Renal cortical epithelial cell (primary cell): ENCODE measurements around the gene LRRC8C. TPM values are rescaled to one million over a fixed set of nuclear protein-coding genes. Genes with fewer than 3 reads are reported as not detected.
"Not testable (repeated sequence)": the region's sequence is repeated elsewhere in the genome, so short reads cannot be mapped to it uniquely, and the experiment has no call there.

ENCODE experiments used
- DNase-seq: peaks from one replicate; pipeline ENCODE4 v3.0.0-alpha.2; 2011; ENCODE audit warnings: low read depth
- total RNA-seq: library from RNA; depleted of rRNA; stranded (reverse); fragments of >200 nt; gene quantifications from 2 replicates; pipeline ENCODE4 v1.2.3, GENCODE V29; 2014

LRRC8C gene
- 2.6 and 5.7 TPM in 2 replicates for total RNA-seq

DNA sequence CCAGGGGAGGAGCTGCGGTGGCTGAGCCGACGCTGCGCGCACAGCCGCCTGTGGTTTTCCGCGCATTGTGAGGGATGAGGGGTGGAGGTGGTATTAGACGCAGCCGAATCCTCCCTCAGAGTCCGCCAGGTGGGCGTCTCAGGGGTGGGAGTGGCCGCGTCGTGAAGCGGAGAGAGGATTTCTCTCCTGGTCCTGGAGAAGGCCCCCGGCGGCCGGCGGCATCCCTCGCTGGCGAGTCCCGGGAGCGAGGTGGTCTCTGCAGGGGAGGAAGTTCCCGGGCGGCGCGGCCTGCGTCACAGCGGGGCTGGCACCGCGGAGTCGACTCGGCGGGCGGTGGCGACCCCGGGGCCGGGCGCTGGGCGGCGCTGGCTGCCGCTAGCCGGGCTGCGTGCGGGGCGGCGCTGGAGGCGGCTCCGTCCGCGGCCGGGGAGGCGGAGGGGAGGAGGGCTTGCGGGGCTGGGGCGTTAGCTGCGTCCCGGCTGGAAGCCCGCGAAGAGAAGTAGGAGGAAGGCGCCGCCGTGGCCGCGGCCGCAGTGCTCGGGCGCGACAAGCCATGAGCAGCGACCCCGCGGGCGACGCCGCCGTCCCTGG is at the start of gene LRRC8C:
TSS of gene LRRC8C (plus strand) at position 464 of the 591 bp plus-strand sequence. CDS start 53,354 bp downstream, outside the sequence.
- DNase-seq = no peak

GRCh38 chr1:89584211-89584610 is 48.7 kb upstream of the LRRC8C start:
- DNase-seq = no peak

GRCh38 chr1:89584781-89585180 is 48.1 kb upstream of the LRRC8C start:
- no peak for DNase-seq

- DNase-seq = peak; percentile 70
Measured at GRCh38 chr1:89587729-89588161, 45.2 kb upstream of the LRRC8C start.

DNA sequence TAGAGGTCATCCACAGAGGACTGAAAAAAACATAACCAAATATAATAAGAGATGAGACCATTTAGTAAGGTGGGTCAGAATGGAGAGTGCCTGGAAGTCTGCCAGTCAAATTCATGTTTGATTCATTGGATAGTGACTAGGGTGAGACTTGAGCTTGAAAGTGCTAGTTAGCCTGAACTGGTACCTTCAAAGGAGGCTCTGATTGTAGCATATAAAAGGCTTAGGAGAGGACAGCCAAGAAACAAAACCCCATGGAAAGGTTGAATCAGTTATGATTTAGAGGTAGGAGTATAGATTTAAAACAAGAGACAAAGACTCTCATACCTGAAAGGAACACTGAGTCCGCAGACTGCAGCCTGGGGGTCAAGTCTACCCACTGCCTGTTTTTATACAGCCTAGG is 44.4 kb upstream of the LRRC8C start:
- DNase-seq = no peak

GRCh38 chr1:89589515-89589914 is 43.4 kb upstream of the LRRC8C start:
- no peak for DNase-seq

GRCh38 chr1:89590341-89591080 is 42.4 kb upstream of the LRRC8C start:
- no peak for DNase-seq

- DNase-seq = not testable (repeated sequence)
Measured at GRCh38 chr1:89592861-89593302, 40.0 kb upstream of the LRRC8C start.

GRCh38 chr1:89594096-89594740 is 38.7 kb upstream of the LRRC8C start:
- no peak for DNase-seq

DNA sequence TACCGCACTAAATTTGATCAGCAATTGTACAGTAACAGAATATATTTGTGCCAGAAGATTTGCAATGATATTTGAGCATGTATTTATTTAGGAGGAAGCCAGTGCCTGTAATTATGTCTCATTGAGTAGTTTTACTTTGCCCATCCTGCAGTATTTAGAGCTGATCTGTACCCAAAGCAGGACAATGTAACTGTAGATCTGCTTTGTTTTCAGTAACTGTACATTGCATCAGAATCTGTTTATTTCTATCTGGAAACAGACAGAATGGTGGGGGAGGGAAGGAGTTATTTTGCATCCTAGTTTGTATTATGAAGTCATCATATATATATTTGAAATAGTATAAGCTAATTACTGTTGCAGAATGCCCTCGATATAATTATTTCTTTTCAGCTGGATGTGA is 36.2 kb upstream of the LRRC8C start:
- no peak for DNase-seq

DNA sequence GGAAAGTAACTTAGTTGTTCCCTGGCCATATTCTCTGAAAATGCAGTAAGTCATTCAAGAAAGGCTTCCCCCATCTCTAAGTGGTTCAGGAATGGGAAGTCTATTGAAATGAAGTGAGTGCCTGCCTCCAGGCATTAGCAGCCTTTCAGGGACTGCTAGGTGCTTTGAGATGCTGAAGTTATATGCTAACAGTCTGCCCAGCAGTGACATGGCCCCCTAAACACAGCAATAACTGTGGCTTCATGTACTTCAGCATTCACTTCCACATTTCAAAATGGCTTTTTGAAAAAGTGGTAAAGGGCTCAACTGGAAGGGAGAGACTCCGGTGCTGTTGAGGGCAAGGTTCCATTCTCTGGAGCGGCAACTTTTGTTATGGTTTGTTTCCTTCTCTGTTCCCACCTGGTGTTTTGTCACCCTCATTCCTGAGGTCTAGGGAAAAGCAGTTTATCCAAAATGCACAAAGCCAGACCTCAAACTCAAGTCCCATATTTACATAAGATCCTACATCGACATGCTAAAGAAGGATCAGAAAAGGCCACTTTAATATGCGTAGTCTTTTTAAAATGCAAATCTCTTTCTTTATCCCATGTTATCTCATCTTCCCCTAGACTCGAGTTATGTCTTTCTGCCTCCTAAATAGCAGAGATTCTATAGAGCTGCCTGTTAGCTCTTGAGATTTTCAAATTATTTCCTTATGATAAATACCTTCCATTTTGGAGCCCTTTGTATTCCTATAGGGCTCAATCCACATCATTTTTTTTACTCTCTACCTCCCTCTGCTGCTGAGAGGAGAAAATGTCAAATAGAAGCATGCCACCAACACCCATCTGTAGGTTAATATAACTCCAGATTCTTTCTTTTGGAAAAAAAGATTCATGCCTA is 34.2 kb upstream of the LRRC8C start:
- no peak for DNase-seq

DNA sequence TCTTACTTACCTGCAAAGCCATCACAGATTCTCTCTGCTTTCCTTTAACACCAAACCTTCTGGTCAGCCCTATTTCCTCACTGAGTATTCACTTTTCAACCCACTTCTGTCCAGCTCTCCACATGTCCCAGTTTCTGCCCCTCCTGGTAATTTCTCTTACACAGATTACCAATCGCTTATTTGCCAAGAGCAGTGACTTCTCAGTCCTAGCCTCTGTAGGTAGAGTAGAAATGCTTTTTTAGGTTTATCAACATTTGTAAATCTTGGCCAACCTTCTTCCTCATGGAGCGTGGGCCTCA is 33.6 kb upstream of the LRRC8C start:
- DNase-seq = no peak

DNA sequence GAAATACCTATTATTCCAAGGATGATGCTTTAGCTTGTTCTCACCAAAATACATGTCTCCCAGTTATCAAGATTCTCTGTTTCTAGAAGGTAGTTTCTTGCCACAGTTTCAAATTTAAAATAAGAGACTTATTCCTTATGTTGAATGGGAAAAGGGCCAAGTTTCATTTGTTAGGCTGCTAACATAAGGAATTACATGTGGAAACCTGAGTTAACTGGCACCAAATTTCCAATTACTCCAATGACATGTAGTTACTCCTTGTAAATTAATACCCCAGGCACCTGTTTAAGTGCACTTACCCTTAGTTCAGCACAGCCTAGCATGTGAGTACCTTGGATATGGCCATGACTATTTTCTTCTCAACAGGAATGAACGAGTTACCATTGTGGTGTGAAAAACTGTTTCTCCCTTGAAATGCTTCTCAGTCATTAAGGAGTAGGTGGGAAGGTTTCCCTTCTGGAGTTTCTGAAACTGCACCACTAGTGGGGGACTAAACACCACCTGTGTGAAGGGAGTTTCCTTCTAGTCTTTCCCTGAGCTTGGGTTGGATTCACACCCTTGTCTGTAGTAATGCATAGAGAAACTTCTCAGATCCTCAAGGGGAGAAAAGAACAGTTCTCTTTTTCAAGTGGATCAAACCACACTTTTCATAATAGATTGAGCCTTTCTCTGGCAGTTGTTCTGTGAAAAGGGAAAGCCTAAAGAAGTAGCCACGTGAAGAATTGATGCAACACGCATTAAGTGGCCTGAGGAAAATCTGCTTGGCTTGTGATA is 32.3 kb upstream of the LRRC8C start:
- DNase-seq = no peak

GRCh38 chr1:89602871-89603404 is 30.0 kb upstream of the LRRC8C start:
- no peak for DNase-seq

GRCh38 chr1:89603651-89604413 is 29.1 kb upstream of the LRRC8C start:
- DNase-seq = peak; percentile 56

GRCh38 chr1:89604414-89604735 is 28.5 kb upstream of the LRRC8C start:
- no peak for DNase-seq

- DNase-seq = peak; percentile 99
Measured at GRCh38 chr1:89605692-89606091, 27.2 kb upstream of the LRRC8C start.

DNA sequence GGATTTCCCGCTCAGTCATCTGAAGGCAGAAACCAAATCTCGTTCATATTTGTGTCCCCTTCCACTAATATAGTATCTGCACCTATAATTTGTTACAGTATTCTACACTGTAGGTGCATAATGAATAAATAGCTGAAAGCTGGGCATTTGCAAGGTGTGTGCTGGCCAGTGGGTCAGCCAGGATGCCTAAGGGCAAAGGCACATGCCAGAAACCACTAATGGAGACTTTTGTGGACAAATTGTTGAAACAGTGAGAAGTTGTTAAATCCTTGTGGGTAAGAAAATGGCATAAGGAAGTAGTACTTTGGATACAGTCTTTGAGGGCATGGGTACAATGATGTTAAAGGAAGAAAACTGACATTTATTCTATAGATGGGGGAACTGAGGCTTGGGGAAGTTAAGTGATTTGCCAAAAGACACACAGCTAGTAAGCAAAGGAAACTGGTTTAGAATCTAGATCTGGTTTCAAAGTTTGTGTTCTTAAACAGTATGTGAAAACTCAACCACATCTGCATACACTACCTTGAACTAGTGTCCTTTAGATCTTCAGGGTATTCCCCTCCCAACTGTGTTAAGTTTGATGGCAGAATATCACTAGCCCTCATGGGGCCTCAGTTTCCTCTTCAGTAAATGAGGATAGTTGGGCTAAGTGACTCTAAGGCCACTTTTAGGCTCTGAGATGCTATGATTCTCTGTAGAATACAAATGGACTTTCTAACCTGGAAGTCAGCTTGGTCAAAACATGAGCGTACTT is 26.5 kb upstream of the LRRC8C start:
- peak; percentile 90 for DNase-seq

DNA sequence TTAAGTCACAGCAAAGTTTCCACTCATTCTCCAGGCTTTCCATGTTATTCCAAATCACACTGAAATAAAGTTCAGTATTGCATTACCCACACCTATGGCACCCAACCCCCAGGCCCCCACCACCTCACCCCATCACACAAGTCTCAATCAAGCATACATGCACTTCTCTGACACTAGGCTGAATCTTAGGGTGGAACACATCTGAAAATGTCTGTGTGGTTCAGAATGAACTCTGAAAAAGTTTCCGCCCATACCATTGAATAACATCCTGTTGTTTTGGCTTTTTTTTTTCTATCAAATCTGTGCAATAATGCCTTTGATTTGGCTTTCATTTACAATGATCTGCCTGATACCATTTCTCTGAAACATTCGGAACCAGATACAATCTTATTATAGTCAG is 25.8 kb upstream of the LRRC8C start:
- no peak for DNase-seq
